MM.1S (cell line): ENCODE measurements around the gene COBL.

Source experiments
- DNase-seq: peaks from one replicate; pipeline ENCODE4 v3.0.0-alpha.2; 2015
- H2AFZ ChIP-seq: fragments of 300-600 bp; sonication (generic); 2 replicates; pipeline ENCODE4 v1.6.0; 2016; ENCODE audit warnings: antibody characterized with exemption, low read length
- H3F3A ChIP-seq: fragments of 300-600 bp; sonication (generic); 2 replicates; pipeline ENCODE4 v1.6.1; 2016; ENCODE audit warnings: mild to moderate bottlenecking, antibody characterized with exemption, low read length, moderate library complexity, mixed read lengths; ENCODE audit not compliant: insufficient read depth
- H3K27ac ChIP-seq: fragments of 300-600 bp; sonication (generic); 2 replicates; pipeline ENCODE4 v1.5.1; 2016; ENCODE audit warnings: mild to moderate bottlenecking, low read length
- H3K27me3 ChIP-seq: fragments of 300-600 bp; sonication (generic); replicated peaks from 2 replicates; pipeline ENCODE4 v1.6.0; 2016; ENCODE audit warnings: low read length; ENCODE audit not compliant: insufficient read depth
- H3K36me3 ChIP-seq: fragments of 300-600 bp; sonication (generic); replicated peaks from 2 replicates; pipeline ENCODE4 v1.6.1; 2016; ENCODE audit warnings: mild to moderate bottlenecking, low read length, mixed read lengths; ENCODE audit not compliant: insufficient read depth
- H3K4me1 ChIP-seq: fragments of 300-600 bp; sonication (generic); 2 replicates; pipeline ENCODE4 v1.6.1; 2016; ENCODE audit warnings: low read length, mixed read lengths
- H3K4me2 ChIP-seq: fragments of 300-600 bp; sonication (generic); 2 replicates; pipeline ENCODE4 v1.6.0; 2016; ENCODE audit warnings: low read depth, low read length
- H3K4me3 ChIP-seq: fragments of 300-600 bp; sonication (generic); 2 replicates; pipeline ENCODE4 v1.5.1; 2016; ENCODE audit warnings: low read length, mixed read lengths
- H3K79me2 ChIP-seq: fragments of 300-600 bp; sonication (generic); 2 replicates; pipeline ENCODE4 v1.6.1; 2016; ENCODE audit warnings: mixed run types, low read length, mixed read lengths
- H3K9ac ChIP-seq: fragments of 300-600 bp; sonication (generic); 2 replicates; pipeline ENCODE4 v1.6.1; 2016; ENCODE audit warnings: low read length, mixed read lengths
- H3K9me2 ChIP-seq: fragments of 300-600 bp; sonication (generic); replicated peaks from 2 replicates; pipeline ENCODE4 v1.6.1; 2016; ENCODE audit warnings: mild to moderate bottlenecking, low read length, mixed read lengths; ENCODE audit not compliant: insufficient read depth
- H3K9me3 ChIP-seq: fragments of 300-600 bp; sonication (generic); replicated peaks from 2 replicates; pipeline ENCODE4 v1.6.1; 2016; ENCODE audit warnings: mild to moderate bottlenecking, low read length, mixed read lengths; ENCODE audit not compliant: insufficient read depth
- H4K20me1 ChIP-seq: fragments of 300-600 bp; sonication (generic); 2 replicates; pipeline ENCODE4 v1.6.1; 2016; ENCODE audit warnings: mild to moderate bottlenecking, low read length, moderate library complexity, mixed read lengths; ENCODE audit not compliant: insufficient read depth
- EZH2 ChIP-seq: fragments of 300-600 bp; sonication (generic); optimal IDR thresholded peaks from 2 replicates; pipeline ENCODE3; 2017; ENCODE audit warnings: low read depth, mild to moderate bottlenecking, antibody characterized with exemption, low read length, mixed read lengths
- EZH2phosphoT487 ChIP-seq: fragments of 300-600 bp; sonication (generic); IDR thresholded peaks from 2 replicates; pipeline ENCODE4 v1.6.1; 2018; ENCODE audit warnings: antibody characterized with exemption, low read length
- TF ChIP-seq, protein P1 (sequence below): fragments of 300-600 bp; sonication (generic); IDR thresholded peaks from 2 replicates; pipeline ENCODE4 v1.5.1; 2016; ENCODE audit warnings: antibody characterized with exemption, low read length, mixed read lengths

The COBL gene

DNA sequence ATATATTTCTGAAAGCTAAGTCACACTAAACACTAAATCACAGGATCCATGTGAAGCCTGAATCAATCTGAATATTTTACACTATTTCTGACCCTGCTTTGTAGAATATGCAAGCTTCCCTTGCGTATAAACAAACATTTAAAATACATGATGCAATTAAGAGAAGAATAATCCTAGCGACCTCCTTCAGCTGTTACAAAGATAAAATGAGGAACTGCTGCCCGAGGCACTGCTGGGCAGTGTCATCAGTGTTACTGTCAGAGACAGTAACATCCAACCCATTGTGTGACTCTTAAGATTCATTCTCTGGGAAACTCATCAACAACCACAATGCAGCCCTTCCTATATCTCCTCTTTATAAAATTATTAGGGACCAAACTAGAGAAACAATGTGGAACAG is 61.6 kb downstream of the COBL start:
- H3K4me2 ChIP-seq, result no peak overlapping the region
- TF ChIP-seq EZH2phosphoT487 (no peak), EZH2 (no peak)
- TF ChIP-seq, protein P1, sequence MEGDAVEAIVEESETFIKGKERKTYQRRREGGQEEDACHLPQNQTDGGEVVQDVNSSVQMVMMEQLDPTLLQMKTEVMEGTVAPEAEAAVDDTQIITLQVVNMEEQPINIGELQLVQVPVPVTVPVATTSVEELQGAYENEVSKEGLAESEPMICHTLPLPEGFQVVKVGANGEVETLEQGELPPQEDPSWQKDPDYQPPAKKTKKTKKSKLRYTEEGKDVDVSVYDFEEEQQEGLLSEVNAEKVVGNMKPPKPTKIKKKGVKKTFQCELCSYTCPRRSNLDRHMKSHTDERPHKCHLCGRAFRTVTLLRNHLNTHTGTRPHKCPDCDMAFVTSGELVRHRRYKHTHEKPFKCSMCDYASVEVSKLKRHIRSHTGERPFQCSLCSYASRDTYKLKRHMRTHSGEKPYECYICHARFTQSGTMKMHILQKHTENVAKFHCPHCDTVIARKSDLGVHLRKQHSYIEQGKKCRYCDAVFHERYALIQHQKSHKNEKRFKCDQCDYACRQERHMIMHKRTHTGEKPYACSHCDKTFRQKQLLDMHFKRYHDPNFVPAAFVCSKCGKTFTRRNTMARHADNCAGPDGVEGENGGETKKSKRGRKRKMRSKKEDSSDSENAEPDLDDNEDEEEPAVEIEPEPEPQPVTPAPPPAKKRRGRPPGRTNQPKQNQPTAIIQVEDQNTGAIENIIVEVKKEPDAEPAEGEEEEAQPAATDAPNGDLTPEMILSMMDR, result no peak
- H3K79me2 ChIP-seq, result no peaks in the 10 kb centered on the region

DNA sequence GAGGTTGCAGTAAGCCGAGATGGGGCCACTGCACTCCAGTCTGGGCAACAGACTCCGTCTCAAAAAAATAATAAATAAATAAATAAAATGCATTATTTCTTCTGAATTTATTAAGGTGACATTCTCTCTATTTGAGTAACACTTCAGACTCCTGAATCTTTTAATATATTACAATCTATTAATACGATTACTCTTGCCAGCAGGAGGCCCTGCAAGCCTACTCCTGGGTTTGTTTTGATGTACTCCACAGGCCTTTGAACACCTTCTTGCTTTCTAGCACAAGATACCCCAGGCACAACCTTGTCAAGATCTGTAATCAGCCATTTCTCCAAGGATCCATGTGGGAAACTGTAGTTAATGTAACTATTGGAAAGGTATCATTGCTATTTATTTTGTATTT is 63.5 kb downstream of the COBL start:
- Histone ChIP-seq H3K27ac (no peak overlapping the region), H3K36me3 (no peaks in the 10 kb centered on the region), H4K20me1 (no peaks in the 10 kb centered on the region), H3K27me3 (no peaks in the 10 kb centered on the region), H3K9ac (no peak overlapping the region), H3K79me2 (no peaks in the 10 kb centered on the region), H3K4me2 (no peak overlapping the region), H3K4me1 (no peaks in the 10 kb centered on the region), H3F3A (no peaks in the 10 kb centered on the region), H3K9me3 (no peaks in the 10 kb centered on the region), H3K4me3 (no peak overlapping the region), H2AFZ (no peak overlapping the region), H3K9me2 (no peaks in the 10 kb centered on the region)
- DNase-seq, result no peak
- TF ChIP-seq, protein P1, result no peak
- TF ChIP-seq EZH2phosphoT487, result no peak
- no peak for TF ChIP-seq EZH2

More for the DNA sequence above, 61.6 kb downstream of the COBL start:
- Histone ChIP-seq H3K9me3 (no peaks in the 10 kb centered on the region), H3K4me1 (no peaks in the 10 kb centered on the region), H4K20me1 (no peaks in the 10 kb centered on the region), H3K9me2 (no peaks in the 10 kb centered on the region), H3K4me3 (no peak overlapping the region), H3F3A (no peaks in the 10 kb centered on the region), H3K27ac (no peak overlapping the region), H3K9ac (no peak overlapping the region), H3K27me3 (no peaks in the 10 kb centered on the region), H2AFZ (no peak overlapping the region), H3K36me3 (no peaks in the 10 kb centered on the region)
- DNase-seq, result no peak

DNA sequence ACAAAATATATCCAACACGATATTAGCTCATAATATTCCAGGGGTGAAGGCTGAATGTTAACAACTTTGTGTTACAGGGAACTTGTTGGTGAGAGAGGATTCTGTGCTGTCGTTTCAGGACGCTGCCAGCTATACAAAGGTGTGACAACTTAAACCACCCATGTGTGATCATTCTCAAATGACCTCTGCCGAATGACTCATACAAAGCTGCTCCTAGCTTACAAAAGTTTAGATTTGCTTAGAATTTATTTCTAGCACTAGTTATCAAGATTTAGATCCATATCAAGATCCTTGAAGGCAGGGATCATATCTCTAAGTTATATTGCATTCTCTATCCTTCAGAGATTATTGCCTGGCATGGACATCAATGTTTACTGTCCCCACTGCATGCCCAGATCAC is 65.3 kb downstream of the COBL start:
- no peaks in the 10 kb centered on the region for H3K79me2 ChIP-seq
- H3K4me3 ChIP-seq, result no peak overlapping the region

More for the DNA sequence above, 65.3 kb downstream of the COBL start:
- Histone ChIP-seq H2AFZ (no peak overlapping the region), H3K9me3 (no peaks in the 10 kb centered on the region), H3K4me2 (no peak overlapping the region), H3K36me3 (no peaks in the 10 kb centered on the region), H3F3A (no peaks in the 10 kb centered on the region), H3K9ac (no peak overlapping the region), H3K4me1 (no peaks in the 10 kb centered on the region), H3K27me3 (no peaks in the 10 kb centered on the region), H3K9me2 (no peaks in the 10 kb centered on the region), H3K27ac (no peak overlapping the region), H4K20me1 (no peaks in the 10 kb centered on the region)
- no peak for DNase-seq
- TF ChIP-seq, protein P1, result no peak
